Stimulated activated CD8-positive, alpha-beta memory T cell treated with anti-CD3 and anti-CD28 coated beads, Interleukin-15, amount 100 ng/mL, for 24 hours (primary cell): ENCODE results near the gene RHOC.
A peak's percentile ranks its signal among the peaks of the same experiment; 100 is the strongest.
"Not testable (repeated sequence)": the region's sequence is repeated elsewhere in the genome, so short reads cannot be mapped to it uniquely, and the experiment has no call there.

ENCODE experiments used
- DNase-seq: peaks from one replicate; pipeline ENCODE4 v3.0.0-alpha.2; 2020; ENCODE audit warnings: low read depth

Gene RHOC

GRCh38 chr1:112706505-112707220 is at the start of gene RHOC:
TSS of gene RHOC (minus strand) at chr1:112707127. CDS start at chr1:112703799, 3,328 bp downstream.
- DNase-seq = no peak

GRCh38 chr1:112754116-112754628 is 47.2 kb upstream of the RHOC start:
- DNase-seq = no peak

- DNase-seq = no peak
Observed at GRCh38 chr1:112748396-112748795, 41.5 kb upstream of the RHOC start.

GRCh38 chr1:112744009-112744578 is 37.2 kb upstream of the RHOC start:
- DNase-seq = no peak

- DNase-seq = no peak
Observed at GRCh38 chr1:112743174-112744008, 36.5 kb upstream of the RHOC start.

- DNase-seq = no peak
Observed at GRCh38 chr1:112737573-112737972, 30.6 kb upstream of the RHOC start.

- no peak for DNase-seq
Observed at GRCh38 chr1:112735752-112736151, 28.8 kb upstream of the RHOC start.

GRCh38 chr1:112731451-112731850 is 24.5 kb upstream of the RHOC start:
- no peak for DNase-seq

- DNase-seq = no peak
Observed at GRCh38 chr1:112729909-112730308, 23.0 kb upstream of the RHOC start.

GRCh38 chr1:112729011-112729410 is 22.1 kb upstream of the RHOC start:
- DNase-seq = not testable (repeated sequence)

GRCh38 chr1:112728306-112728971 is 21.5 kb upstream of the RHOC start:
- not testable (repeated sequence) for DNase-seq

GRCh38 chr1:112727716-112728115 is 20.8 kb upstream of the RHOC start:
- no peak for DNase-seq

- not testable (repeated sequence) for DNase-seq
Observed at GRCh38 chr1:112724240-112724639, 17.3 kb upstream of the RHOC start.

GRCh38 chr1:112723511-112723839 is 16.5 kb upstream of the RHOC start:
- no peak for DNase-seq

GRCh38 chr1:112722601-112723510 is 15.9 kb upstream of the RHOC start:
- no peak for DNase-seq

GRCh38 chr1:112721966-112722524 is 15.1 kb upstream of the RHOC start:
- no peak for DNase-seq

GRCh38 chr1:112721294-112721693 is 14.4 kb upstream of the RHOC start:
- DNase-seq = not testable (repeated sequence)

- no peak for DNase-seq
Observed at GRCh38 chr1:112720800-112721199, 13.9 kb upstream of the RHOC start.

GRCh38 chr1:112719706-112720105 is 12.8 kb upstream of the RHOC start:
- no peak for DNase-seq

- peak; percentile 47 for DNase-seq
Observed at GRCh38 chr1:112718691-112719418, 11.9 kb upstream of the RHOC start.
